OCI-LY1 (cell line): Measurements from ENCODE around the gene MINK1.
"Not testable (repeated sequence)": the region's sequence is repeated elsewhere in the genome, so short reads cannot be mapped to it uniquely, and the experiment has no call there.

Experiments
- H2AFZ ChIP-seq: fragments of 200-600 bp; sonication (generic), shearing (Covaris generic); 2 replicates; pipeline ENCODE4 v1.6.0; 2014; ENCODE audit warnings: antibody characterized with exemption, mild to moderate bottlenecking, low read length
- H3F3A ChIP-seq: fragments of 200-600 bp; sonication (generic), shearing (Covaris generic); 2 replicates; pipeline ENCODE4 v1.6.0; 2014; ENCODE audit warnings: mild to moderate bottlenecking, antibody characterized with exemption, low read length, moderate library complexity; ENCODE audit not compliant: insufficient read depth
- H3K27ac ChIP-seq: fragments of 200-600 bp; sonication (generic); 2 replicates; pipeline ENCODE4 v1.5.1; 2014; ENCODE audit warnings: low read length, mixed run types, mild to moderate bottlenecking, low read depth; ENCODE audit not compliant: poor library complexity, severe bottlenecking
- H3K27me3 ChIP-seq: fragments of 200-600 bp; sonication (generic); 2 replicates; pipeline ENCODE4 v1.6.0; 2014; ENCODE audit warnings: antibody characterized with exemption, mild to moderate bottlenecking, low read length, moderate library complexity; ENCODE audit not compliant: insufficient read depth
- H3K36me3 ChIP-seq: fragments of 200-600 bp; sonication (generic); 2 replicates; pipeline ENCODE4 v1.6.1; 2014; ENCODE audit warnings: mild to moderate bottlenecking, antibody characterized with exemption, low read length, moderate library complexity, mixed read lengths; ENCODE audit not compliant: insufficient read depth
- H3K4me1 ChIP-seq: fragments of 200-600 bp; sonication (generic); 2 replicates; pipeline ENCODE4 v1.5.1; 2014; ENCODE audit warnings: mild to moderate bottlenecking, low read length, moderate library complexity; ENCODE audit not compliant: insufficient read depth, severe bottlenecking
- H3K4me2 ChIP-seq: fragments of 200-600 bp; sonication (generic), shearing (Covaris generic); 2 replicates; pipeline ENCODE4 v1.6.1; 2014; ENCODE audit warnings: low read length
- H3K4me3 ChIP-seq: fragments of 200-600 bp; sonication (generic); 2 replicates; pipeline ENCODE4 v1.5.1; 2014; ENCODE audit warnings: low read length, low read depth, mild to moderate bottlenecking, mixed read lengths; ENCODE audit not compliant: poor library complexity, severe bottlenecking
- H3K79me2 ChIP-seq: fragments of 200-600 bp; shearing (Covaris generic); 2 replicates; pipeline ENCODE4 v1.6.1; 2016; ENCODE audit warnings: mixed run types, low read length, mixed read lengths; ENCODE audit not compliant: insufficient read depth
- H3K9ac ChIP-seq: fragments of 200-600 bp; sonication (generic), shearing (Covaris generic); 2 replicates; pipeline ENCODE4 v1.6.1; 2014; ENCODE audit warnings: mild to moderate bottlenecking, low read length, mixed read lengths
- H3K9me2 ChIP-seq: fragments of 200-600 bp; sonication (generic), shearing (Covaris generic); 2 replicates; pipeline ENCODE4 v1.6.1; 2014; ENCODE audit warnings: low read depth, mild to moderate bottlenecking, low read length, mixed read lengths
- H3K9me3 ChIP-seq: fragments of 200-600 bp; shearing (Covaris generic); 2 replicates; pipeline ENCODE4 v1.6.1; 2014; ENCODE audit warnings: low read length, mixed read lengths
- H4K20me1 ChIP-seq: fragments of 200-600 bp; sonication (generic), shearing (Covaris generic); 2 replicates; pipeline ENCODE4 v1.6.0; 2016; ENCODE audit warnings: mild to moderate bottlenecking, low read length; ENCODE audit not compliant: insufficient read depth
- CTCF ChIP-seq: fragments of 200-600 bp; sonication (generic), shearing (Covaris generic); IDR thresholded peaks from 2 replicates; pipeline ENCODE4 v1.5.1; 2017; ENCODE audit warnings: mild to moderate bottlenecking, antibody characterized with exemption, low read length, moderate library complexity, mixed read lengths
- EZH2 ChIP-seq: fragments of 200-600 bp; sonication (generic), shearing (Covaris generic); IDR thresholded peaks from 2 replicates; pipeline ENCODE4 v1.8.0; 2017; ENCODE audit warnings: borderline replicate concordance, mixed run types, mild to moderate bottlenecking, antibody characterized with exemption, low read length, moderate library complexity, mixed read lengths

Gene MINK1

DNA sequence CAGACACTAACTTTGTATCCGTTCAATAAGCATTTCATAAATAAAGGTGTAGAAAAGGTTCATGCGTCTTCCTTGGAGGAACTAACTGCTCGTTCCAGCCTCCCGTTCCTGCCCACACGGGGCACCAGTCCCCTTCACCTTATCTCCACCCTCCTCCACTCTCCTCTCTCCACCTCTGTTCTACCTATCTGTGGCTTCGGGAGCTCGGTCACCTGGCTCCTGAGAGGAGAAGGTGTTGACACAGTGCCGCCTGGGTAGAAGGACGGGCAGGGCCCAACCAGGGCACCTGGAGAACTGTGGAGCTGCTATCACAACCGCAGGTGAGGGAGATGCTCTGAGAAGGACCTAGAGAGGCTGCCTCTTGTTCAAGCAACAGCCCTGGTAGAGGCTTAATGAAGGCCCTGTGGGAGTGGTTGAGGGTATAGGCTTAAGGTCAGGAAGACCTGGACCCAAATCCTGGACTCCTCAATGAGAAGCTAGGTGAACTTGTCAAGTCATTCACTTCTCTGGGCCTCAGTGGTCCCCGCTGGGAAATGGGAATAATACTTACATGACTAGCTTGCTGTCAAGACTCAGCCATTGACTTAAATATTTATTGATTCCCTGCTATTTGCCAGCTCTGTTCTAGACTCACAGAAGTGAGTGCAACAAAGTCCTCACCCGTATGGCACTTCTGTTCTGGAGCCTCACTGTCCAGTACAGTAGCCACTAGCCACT, 9.6 kb upstream of the MINK1 start:
- Histone ChIP-seq H4K20me1 (no peaks in the 10 kb centered on the region), H3K27me3 (no peaks in the 10 kb centered on the region), H3K4me3 (no peak overlapping the region), H3K9ac (no peak overlapping the region), H3K79me2 (no peaks in the 10 kb centered on the region), H3K4me2 (no peak overlapping the region), H3K27ac (no peak overlapping the region), H3K9me3 (no peaks in the 10 kb centered on the region), H3F3A (no peaks in the 10 kb centered on the region), H3K4me1 (no peaks in the 10 kb centered on the region), H3K36me3 (no peaks in the 10 kb centered on the region), H2AFZ (no peak overlapping the region), H3K9me2 (no peaks in the 10 kb centered on the region)
- TF ChIP-seq EZH2, result no peak
- no peak for TF ChIP-seq CTCF

DNA sequence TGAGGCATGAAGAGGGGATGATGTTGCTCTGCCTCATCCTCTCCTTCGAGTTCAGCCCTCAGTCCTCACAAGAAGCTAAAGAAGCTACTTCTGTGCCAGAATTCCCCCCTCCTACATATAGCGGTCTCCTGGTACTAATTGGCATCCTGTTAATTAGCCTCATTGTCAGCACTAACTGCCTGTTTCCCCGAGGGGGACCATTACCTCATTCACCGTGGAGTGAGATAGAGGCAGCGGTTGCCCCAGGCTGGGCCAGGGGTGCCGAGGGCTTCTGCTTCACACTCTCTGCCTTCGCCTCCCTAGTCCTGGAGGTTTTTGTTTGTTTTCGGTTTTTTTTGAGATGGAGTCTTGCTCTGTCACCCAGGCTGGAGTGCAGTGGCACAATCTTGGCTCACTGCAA, 5.7 kb upstream of the MINK1 start:
- Histone ChIP-seq H3K4me1 (no peaks in the 10 kb centered on the region), H3K9me2 (no peaks in the 10 kb centered on the region), H4K20me1 (no peaks in the 10 kb centered on the region), H3K4me3 (no peak overlapping the region), H3K9ac (no peak overlapping the region), H3F3A (no peaks in the 10 kb centered on the region), H3K36me3 (no peaks in the 10 kb centered on the region), H3K27me3 (no peaks in the 10 kb centered on the region), H3K4me2 (no peak overlapping the region), H3K9me3 (no peaks in the 10 kb centered on the region), H2AFZ (no peak overlapping the region), H3K27ac (no peak overlapping the region), H3K79me2 (no peaks in the 10 kb centered on the region)
- TF ChIP-seq CTCF (no peak), EZH2 (no peak)

DNA sequence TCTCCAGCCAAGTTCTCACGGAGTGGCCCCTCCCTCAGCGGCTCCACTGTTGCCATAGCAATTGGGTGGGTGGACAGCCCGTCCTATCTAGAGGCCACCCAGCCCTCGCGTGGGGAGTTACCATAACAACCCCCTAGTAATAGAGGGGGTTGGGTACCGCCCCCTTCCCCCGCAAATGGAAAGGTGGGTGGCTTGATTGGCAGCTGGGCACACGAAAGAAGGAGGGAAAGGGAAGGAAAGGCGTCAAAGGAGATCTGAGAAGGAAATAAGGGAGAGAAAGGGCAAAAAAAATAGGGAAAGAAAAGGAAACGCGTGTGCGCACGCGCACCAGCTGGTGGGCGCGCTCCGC, 337 bp upstream of the MINK1 start:
- H2AFZ ChIP-seq, result not testable (repeated sequence)
- peak overlapping the region; percentile 94 for H3K9ac ChIP-seq

More for the DNA sequence above, 337 bp upstream of the MINK1 start:
- H4K20me1 ChIP-seq, H3F3A ChIP-seq, H3K27me3 ChIP-seq, H3K9me2 ChIP-seq, H3K9me3 ChIP-seq, H3K79me2 ChIP-seq, H3K27ac ChIP-seq, H3K36me3 ChIP-seq: not testable (repeated sequence)
- H3K4me3 ChIP-seq, result peak overlapping the region; percentile 96
- peaks cover 24% of the 10 kb centered on the region for H3K4me1 ChIP-seq
- peak overlapping the region; percentile 100 for H3K4me2 ChIP-seq
